GM21526 (cell line): ENCODE data around the gene SCN4A.

Experiments
- ATAC-seq: cut with Tn5 transposase; IDR thresholded peaks from one replicate; pipeline ENCODE4 v1.9.1; 2021; ENCODE audit warnings: moderate library complexity; ENCODE audit not compliant: unreplicated experiment, low FRiP score

SCN4A gene

DNA sequence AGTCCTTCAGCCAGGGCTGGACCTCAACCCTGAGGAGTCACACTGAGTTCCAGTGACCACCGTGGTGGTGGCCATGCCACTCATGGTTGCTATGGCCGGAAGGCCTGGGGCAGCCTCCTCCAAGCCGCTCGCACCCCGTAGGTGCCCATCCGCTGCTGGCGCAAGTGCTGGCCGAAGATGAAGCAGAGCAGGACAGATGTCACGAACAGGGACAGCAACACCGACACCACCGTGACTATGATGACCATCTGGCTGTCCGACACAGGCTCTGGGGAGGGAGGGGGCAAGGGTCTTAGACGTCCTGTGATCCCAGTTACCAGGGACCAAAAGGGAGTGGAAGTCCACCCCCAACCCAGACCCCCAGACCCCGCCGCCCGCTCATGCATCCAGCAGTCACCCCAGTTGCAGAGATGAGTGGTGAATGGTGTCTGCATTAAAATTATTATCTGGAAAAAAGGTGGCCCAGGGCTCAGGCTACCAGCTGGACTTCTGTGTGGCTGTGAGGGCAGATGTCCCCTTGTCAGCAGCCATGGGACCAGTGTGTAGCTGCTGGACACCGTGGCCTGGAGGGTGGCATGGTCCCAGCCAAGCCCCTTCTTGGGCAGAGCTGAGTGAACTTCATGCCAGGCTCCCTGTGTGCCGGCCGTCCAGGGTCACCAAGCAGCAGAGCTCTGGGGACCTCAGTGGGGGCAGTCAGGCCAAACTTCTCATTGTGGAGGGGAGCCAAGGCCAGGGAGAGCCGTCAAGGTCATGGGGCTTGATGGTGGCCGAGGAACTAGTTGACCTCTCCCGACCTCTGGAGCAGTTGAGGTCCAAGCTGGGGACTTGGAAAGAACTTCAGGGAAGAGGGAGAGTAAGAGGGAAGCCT is 30.2 kb upstream of the SCN4A start:
- no peak for ATAC-seq

GRCh38 chr17:64001763-64002529 is 29.2 kb upstream of the SCN4A start:
- ATAC-seq: no peak

- ATAC-seq: no peak
Measured at GRCh38 chr17:64001091-64001579, 28.4 kb upstream of the SCN4A start.

DNA sequence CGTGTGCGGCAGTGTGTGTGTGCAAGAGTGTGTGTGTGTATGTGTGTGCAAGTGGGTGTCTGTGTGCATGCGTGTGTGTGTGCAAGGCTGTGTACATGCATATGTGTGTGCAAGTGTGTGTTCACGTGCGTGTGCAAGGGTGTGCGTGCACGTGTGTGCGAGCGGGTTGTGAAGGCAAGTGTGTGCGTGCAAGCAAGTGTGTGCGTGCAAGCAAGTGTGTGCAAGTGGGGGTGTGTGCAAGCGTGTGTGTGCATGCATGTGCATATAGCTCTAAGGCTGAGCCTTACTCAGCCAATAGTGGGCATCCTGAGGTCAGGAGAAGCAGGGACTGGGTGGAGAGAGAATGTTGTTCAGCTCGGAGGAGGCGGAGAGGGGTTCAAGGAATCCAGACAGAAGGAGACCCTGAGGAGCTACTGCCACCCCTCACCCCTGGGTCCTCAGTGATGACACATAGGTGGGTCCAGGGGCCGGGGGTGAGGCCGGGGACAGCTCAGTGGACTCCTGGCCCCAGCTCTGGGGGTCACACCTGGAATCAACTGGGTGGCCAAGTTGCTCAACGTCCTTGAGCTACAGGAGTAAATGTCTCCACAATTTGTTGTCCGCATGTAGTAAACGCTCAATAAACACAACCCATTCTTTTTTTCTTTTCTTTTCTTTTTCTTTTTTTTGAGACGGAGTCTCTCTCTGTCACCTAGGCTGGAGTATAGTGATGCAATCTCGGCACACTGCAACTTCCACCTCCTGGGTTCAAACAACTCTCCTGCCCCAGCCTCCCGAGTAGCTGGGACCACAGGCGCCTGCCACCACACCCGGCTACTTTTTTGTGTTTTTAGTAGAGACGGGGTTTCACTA is 27.2 kb upstream of the SCN4A start:
- ATAC-seq: no peak

- ATAC-seq: no peak
Measured at GRCh38 chr17:63998721-63999679, 26.3 kb upstream of the SCN4A start.

GRCh38 chr17:63998050-63998720 is 25.5 kb upstream of the SCN4A start, which contains the start of gene PRR29:
TSS of gene PRR29 (plus strand) at chr17:63998351. CDS start at chr17:63998365, 14 bp downstream.
- no peak for ATAC-seq

- no peak for ATAC-seq
Measured at GRCh38 chr17:63997341-63998048, 24.8 kb upstream of the SCN4A start.

- no peak for ATAC-seq
Measured at GRCh38 chr17:63996430-63997182, 23.9 kb upstream of the SCN4A start.

GRCh38 chr17:63995626-63996025 is 22.9 kb upstream of the SCN4A start:
- ATAC-seq: no peak

GRCh38 chr17:63993368-63993985 is 20.8 kb upstream of the SCN4A start:
- ATAC-seq: no peak

DNA sequence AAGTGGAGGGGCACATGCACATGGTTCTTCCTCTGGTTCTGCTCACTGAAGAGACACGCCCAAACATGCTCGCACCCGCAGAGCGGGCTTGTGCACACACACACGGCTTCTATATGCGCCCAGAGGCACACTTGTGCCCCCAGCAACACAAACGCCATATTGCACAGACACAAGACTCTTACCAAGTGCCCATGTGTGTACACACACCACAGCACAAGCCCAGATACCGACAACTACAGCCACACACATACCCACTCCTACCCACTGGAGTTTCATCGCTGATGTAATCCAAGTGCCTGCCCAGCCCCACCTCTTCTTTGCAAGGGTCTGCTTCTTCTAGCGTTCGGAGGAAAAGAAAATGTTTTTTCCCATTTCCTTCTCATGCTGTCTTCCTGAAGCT is 18.9 kb upstream of the SCN4A start:
- ATAC-seq: no peak

GRCh38 chr17:63989622-63990345 is 17.1 kb upstream of the SCN4A start:
- ATAC-seq: no peak

- ATAC-seq: no peak
Measured at GRCh38 chr17:63988741-63989621, 16.3 kb upstream of the SCN4A start.

GRCh38 chr17:63988127-63988478 is 15.4 kb upstream of the SCN4A start:
- no peak for ATAC-seq

DNA sequence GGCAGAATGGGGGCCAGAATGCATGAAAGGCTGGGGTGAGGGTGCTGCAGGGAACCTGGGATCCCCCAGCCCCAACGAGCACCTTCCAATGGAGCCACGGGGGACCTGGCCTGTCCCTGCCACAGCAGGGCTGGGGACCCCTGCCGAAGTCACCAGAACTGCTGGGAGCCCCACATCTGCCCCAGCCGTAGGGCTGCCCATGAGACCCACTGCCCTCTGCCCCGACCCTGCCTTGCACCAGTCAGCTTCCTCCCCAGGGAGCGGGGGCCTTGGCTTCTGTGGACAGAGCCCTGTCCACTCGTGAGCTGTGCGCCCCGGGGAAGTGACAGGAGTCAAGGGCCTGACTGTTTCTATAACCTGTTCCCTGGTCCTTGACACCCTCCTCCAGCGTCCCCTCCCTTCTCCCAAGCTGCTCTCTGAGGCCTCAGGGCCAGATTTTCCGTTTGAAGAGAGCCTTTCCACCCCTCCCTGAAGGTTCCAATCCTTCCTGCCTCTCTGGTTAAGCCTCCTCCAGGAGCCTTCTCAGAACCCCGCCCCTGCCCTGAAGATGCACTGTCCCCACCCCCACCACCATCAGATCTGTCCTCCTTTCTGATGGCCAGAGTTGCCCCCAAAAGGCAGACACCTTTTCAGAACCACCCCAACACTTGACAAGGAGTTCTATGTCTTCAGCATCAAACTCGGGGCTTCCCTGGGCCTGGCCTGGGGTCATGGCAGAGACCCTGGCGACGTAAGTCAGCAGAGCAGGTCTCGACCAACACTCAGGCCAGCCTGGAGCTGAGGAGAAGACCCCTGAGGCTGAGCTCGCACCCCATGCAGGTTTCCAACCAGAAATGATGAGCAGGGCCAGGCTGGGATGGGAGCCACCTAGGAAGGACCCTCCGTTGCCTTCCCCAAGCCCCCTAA is 14.8 kb upstream of the SCN4A start:
- ATAC-seq: no peak
